GM21423 (cell line): ENCODE results near the gene CADM1.

Source experiments
- ATAC-seq: cut with Tn5 transposase; IDR thresholded peaks from one replicate; pipeline ENCODE4 v1.9.1; 2021; ENCODE audit warnings: mild to moderate bottlenecking, moderate library complexity; ENCODE audit not compliant: unreplicated experiment

The CADM1 gene

GRCh38 chr11:115504276-115505158, at the start of gene CADM1:
TSS of gene CADM1 (minus strand) at chr11:115504415.
- ATAC-seq = peak; percentile 71

GRCh38 chr11:115552773-115553438, 48.7 kb upstream of the CADM1 start:
- ATAC-seq = no peak

- no peak for ATAC-seq
These were observed 48.0 kb upstream of the CADM1 start for GRCh38 chr11:115552151-115552772.

GRCh38 chr11:115550291-115551059, 46.3 kb upstream of the CADM1 start:
- no peak for ATAC-seq

DNA sequence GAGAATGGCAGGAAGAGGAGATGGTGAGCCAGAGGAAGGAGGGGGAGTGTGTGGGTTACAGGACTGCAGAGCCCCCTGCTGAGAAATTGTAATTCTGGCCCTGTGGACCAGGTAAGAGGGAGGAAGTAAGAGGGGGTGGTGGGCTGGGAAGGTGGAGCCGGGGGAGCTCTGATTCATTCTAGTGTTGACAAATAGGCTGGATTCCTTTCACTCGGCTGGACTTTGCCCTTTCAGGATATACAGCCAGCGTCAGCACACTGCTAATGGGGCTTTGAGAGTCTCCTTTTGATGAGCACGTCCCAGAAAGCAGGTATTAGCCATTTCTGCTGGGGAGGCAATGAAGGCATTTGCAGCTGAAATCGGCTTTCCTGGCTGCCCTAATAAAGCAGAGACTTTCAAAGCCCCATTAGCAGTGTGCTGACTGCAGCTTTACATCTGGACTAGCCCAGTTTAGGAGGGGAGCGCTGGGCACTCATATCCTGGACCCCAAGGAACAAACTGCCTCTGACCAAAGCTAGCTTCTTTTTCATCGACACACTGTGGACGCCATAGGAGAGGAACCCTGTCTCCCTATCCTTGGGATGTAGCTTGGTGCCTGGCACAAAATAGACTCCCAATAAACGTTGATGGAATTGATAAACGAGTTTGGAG, 44.8 kb upstream of the CADM1 start:
- no peak for ATAC-seq

DNA sequence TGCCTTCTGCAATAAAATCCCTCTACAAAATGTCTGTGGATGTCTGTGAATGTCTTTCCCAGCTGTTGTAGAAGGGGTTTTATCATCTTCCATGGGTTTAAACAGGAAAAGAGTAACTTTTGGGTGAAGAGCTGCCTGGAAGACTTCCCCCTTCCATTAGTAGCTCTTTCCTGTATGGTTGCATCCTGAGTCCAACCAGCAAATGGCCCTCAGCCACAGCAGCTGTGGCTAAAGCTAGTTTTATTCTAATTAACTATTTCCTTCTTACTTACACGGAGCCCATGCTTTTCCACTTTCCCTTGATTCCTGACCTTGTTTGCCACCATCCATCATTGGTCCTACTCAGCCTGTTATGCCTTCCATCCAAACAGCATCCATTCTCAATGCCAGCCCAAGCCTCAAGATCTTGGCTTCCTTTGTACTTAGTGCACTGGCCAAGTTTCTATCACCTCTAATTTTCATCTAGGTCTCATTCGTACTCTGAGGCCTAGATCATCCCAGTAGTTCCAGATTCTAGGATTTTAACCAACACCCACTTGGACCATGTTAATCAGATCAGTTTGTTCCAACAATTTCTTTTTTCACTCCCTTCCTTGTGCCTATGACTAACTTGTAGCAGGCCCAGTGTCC, 41.5 kb upstream of the CADM1 start:
- no peak for ATAC-seq

- ATAC-seq = no peak
These were observed 40.3 kb upstream of the CADM1 start for GRCh38 chr11:115544422-115544948.

- no peak for ATAC-seq
These were observed 37.3 kb upstream of the CADM1 start for GRCh38 chr11:115541518-115541917.

GRCh38 chr11:115539844-115540243, 35.6 kb upstream of the CADM1 start:
- no peak for ATAC-seq

DNA sequence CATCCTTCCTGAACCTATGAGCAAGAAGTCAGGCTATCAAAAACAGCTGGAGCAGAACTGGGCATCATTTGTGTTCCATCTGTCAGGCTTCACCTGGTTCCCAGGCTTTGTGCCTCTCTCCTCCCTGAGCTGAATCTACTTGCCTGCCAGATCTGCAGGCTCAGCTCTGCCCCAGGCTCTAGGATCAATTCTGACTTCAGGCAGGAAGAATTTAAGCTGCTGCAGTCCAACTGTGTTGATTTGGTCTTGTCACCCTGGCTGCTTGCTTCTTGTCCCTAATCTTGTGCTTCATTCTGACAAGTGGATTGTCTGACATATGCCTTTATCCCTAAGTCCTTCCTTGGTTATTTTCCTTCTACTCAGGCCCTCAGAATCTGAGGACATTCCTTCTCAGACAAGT, 31.6 kb upstream of the CADM1 start:
- ATAC-seq = no peak

- no peak for ATAC-seq
These were observed 26.5 kb upstream of the CADM1 start for GRCh38 chr11:115530752-115531151.

DNA sequence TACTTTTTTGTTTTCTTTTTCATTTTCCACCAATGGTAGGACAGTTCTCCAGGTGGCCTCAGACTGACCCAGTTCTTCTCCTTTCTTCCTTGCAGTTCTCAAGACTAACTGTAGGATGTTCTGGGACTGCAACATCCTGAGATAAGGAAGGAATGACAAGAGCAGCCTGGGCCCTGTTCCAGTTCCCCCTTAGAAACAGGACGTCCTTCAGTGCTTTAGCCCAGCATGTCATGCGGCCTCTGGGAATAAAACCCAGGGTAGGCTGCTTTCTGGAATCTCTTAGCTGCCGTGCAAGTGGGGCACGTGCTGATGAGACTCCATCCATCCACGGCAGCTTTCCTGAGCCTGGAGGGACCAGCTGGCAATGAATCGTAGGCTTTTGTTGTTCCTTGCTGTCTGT, 24.0 kb upstream of the CADM1 start:
- ATAC-seq = no peak

DNA sequence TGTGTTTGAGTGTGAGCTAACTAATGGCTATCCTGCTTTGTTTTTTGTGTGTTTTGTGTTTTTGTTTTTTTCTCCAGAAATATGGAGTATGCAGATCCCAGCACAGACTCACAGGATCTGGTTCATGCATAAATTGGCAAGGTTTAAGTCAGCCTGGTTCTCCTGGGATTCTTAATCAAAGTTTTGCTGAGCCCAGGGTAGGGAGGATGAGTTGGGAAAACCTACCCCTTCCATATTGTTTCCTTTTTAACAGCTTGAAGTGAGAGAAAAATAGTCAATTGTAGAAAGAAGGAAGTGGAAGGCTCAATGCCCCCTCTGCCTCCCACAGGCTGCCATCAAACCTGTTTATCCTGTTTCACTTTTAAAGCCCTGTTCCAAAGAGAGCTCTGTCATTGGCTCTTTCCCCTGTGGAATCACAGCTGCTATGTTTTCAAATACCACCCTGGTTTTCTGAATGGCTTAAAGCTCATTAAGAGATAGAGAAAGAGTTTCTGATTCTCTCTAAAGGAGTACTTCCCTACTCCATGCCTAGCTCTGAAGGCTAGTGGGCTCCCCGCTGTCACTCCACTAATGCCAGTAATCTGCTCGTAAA, 23.4 kb upstream of the CADM1 start:
- ATAC-seq = no peak

- ATAC-seq = no peak
These were observed 21.4 kb upstream of the CADM1 start for GRCh38 chr11:115525531-115526006.

DNA sequence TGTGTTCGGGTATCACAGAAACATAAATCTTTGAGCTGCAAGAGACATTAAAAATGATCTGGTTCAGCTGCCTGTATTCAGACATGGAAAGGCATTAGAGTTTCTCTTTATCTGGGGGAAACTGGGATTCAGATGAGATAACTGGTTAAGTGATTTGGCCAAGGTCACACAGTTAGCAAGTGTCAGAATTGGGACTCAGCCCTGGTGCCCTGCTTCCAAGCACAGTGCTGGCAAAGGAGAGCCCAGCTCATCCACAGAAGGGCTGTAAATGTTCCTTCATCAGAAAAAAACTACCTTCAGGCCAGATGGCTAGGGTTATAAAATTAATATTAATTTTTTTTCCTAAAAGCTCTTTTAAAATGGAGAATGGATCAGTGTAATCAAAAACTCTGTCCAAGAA, 20.4 kb upstream of the CADM1 start:
- no peak for ATAC-seq

- no peak for ATAC-seq
These were observed 19.6 kb upstream of the CADM1 start for GRCh38 chr11:115523727-115524399.

DNA sequence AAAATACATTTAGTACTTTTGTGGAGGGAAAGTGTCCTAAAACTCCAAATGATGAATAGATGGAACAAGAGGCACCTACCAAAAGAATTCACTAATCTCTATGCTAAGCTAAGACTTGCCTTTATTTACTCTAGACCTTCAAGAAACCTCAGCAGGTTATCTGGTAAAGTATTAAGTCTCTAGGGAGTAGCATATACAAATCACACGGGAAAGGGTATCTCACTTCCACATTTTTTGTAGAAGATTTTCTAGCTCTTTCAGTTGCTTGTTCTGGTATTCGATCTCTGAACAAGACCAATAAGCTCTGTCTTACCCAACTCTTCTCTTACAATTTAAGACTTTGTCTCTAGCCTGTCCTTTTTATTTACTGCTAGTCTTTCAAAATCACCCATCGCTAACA, 18.1 kb upstream of the CADM1 start:
- ATAC-seq = no peak

DNA sequence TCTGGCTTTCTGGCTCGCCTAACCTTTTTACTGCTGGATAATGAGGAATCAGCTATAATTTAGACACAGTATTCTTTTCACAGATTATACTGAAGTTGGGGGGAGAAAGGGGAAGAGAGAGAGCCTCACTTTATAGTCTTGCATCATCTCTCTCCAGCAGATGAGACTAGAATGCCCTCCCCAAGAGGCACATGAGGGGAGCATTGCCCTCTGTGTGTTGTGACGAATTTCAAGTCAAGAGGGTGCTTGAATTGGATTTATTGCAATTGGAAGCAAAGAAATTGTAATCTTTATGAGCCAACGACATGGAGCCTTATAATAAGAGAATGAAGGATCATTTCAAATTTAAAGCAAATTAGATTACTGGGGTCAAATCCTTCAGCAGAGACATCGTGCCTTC, 17.6 kb upstream of the CADM1 start:
- no peak for ATAC-seq
